Central memory CD8-positive, alpha-beta T cell (primary cell): Measurements from ENCODE around the gene MOG.
A peak's percentile ranks its signal among the peaks of the same experiment; 100 is the strongest.

Experiments used
- ATAC-seq: fragments of 150-1000 bp; cut with Tn5 transposase; replicated peaks from 2 replicates; pipeline ENCODE4 v1.10.0; 2022; ENCODE audit warnings: mild to moderate bottlenecking, moderate FRiP score, moderate number of reproducible peaks; ENCODE audit not compliant: poor library complexity, severe bottlenecking; ENCODE audit errors: extremely low read depth
- DNase-seq, 2 donors: peaks; one replicate each; pipeline ENCODE4 v3.0.0; 2021; ENCODE audit warnings: low spot score in 2 of 2
- H3K27ac Mint-ChIP-seq: one replicate; pipeline ENCODE4 v1.8.0; 2022; ENCODE audit warnings: low read depth, mild to moderate bottlenecking, moderate library complexity, mixed read lengths
- H3K27me3 Mint-ChIP-seq: one replicate; pipeline ENCODE4 v1.8.0; 2022; ENCODE audit warnings: mixed read lengths
- H3K36me3 Mint-ChIP-seq: one replicate; pipeline ENCODE4 v1.8.0; 2022; ENCODE audit warnings: mild to moderate bottlenecking, moderate library complexity, mixed read lengths; ENCODE audit not compliant: insufficient read depth
- H3K4me1 Mint-ChIP-seq: one replicate; pipeline ENCODE4 v1.8.0; 2022; ENCODE audit warnings: mixed read lengths
- H3K4me3 Mint-ChIP-seq: one replicate; pipeline ENCODE4 v1.8.0; 2022; ENCODE audit warnings: mild to moderate bottlenecking, moderate library complexity, mixed read lengths
- H3K9me3 Mint-ChIP-seq: one replicate; pipeline ENCODE4 v1.8.0; 2022; ENCODE audit warnings: mixed read lengths

Gene MOG

GRCh38 chr6:29656798-29657197, at the start of gene MOG:
MOG (plus strand) TSS chr6:29657092; CDS start chr6:29657210, 118 bp downstream.
- H3K4me1 Mint-ChIP-seq, result no peaks in the 10 kb centered on the region
- H3K36me3 Mint-ChIP-seq, result no peaks in the 10 kb centered on the region
- H3K4me3 Mint-ChIP-seq, result no peak within 1 kb of the TSS
- DNase-seq (no peak), ATAC-seq (no peak)
- no peak within 1 kb of the TSS for H3K27ac Mint-ChIP-seq
- H3K9me3 Mint-ChIP-seq, result no peaks in the 10 kb centered on the region
- H3K27me3 Mint-ChIP-seq, result peaks cover 67% of the 10 kb centered on the region

DNA sequence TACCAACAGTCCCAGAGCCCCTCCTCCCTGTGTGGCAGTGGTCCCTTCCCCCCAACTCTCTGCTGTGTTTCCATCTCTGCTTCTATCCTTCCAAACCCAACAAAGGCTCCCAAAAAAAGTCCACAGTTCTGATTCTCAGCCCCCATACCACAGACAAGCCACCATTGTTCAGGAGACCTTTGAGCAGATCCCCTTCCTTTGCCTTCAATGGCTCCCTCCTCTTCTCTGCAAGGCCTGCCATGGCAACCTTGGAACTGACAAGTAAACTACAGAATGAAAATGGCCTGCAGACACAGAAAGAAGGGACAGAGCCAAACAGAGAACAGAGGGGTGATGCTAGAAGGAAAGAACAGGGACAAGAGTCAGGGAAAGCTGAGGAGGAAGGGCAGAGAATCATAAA, 48.8 kb upstream of the MOG start:
- Mint-ChIP-seq H3K4me1 (no peaks in the 10 kb centered on the region), H3K36me3 (peaks cover 3% of the 10 kb centered on the region), H3K27me3 (no peaks in the 10 kb centered on the region), H3K27ac (no peak overlapping the region), H3K9me3 (no peaks in the 10 kb centered on the region), H3K4me3 (no peak overlapping the region)
- no peak for DNase-seq
- ATAC-seq, result no peak

GRCh38 chr6:29610540-29610939, 46.4 kb upstream of the MOG start:
- Mint-ChIP-seq H3K36me3 (peaks cover 3% of the 10 kb centered on the region), H3K4me3 (no peak overlapping the region), H3K9me3 (no peaks in the 10 kb centered on the region), H3K27ac (no peak overlapping the region), H3K4me1 (no peaks in the 10 kb centered on the region), H3K27me3 (no peaks in the 10 kb centered on the region)
- DNase-seq (no peak), ATAC-seq (no peak)

GRCh38 chr6:29611426-29611825, 45.5 kb upstream of the MOG start:
- no peak for ATAC-seq
- H3K36me3 Mint-ChIP-seq, result peaks cover 3% of the 10 kb centered on the region
- no peaks in the 10 kb centered on the region for H3K9me3 Mint-ChIP-seq
- H3K4me3 Mint-ChIP-seq, result no peak overlapping the region
- no peak overlapping the region for H3K27ac Mint-ChIP-seq
- no peak for DNase-seq
- H3K27me3 Mint-ChIP-seq, result no peaks in the 10 kb centered on the region
- H3K4me1 Mint-ChIP-seq, result no peaks in the 10 kb centered on the region

DNA sequence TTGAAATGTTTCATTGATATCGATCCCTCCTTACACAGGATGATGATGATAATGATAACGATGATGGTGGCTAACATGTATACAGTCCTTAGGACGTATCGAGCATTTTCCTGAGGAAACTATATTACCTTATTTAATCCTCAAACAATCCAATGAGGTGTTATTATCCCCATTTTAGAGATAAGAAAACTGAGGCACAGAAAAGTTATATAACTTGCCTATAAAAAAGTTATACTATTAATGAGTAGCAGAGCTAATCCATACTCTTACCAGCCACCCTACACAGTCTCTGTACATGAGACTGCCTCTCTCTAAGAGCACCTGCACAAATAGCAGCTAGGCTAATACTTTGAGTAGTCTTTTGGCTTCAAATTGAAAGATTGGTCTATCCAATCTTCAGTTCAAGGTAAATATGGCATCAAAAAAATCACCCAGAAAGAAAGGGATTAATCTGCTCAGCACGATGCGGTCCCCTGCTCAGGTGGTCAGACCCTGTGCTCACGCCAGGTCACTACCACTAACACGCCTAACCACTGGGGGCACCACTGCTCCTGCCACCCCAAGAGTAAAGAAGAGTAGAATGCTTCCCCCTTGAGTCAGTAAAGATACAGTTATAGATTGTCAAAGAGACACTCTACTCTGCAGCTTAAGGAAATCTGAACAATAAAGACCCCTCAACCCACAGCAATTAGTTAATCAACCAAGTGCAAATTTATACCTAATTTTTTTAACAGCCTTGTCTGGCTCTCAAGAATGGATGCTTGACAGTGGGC, 38.9 kb upstream of the MOG start:
- Mint-ChIP-seq H3K27me3 (no peaks in the 10 kb centered on the region), H3K27ac (no peak overlapping the region), H3K9me3 (no peaks in the 10 kb centered on the region), H3K4me3 (no peak overlapping the region), H3K36me3 (peaks cover 2% of the 10 kb centered on the region), H3K4me1 (no peaks in the 10 kb centered on the region)
- DNase-seq, result no peak
- no peak for ATAC-seq

DNA sequence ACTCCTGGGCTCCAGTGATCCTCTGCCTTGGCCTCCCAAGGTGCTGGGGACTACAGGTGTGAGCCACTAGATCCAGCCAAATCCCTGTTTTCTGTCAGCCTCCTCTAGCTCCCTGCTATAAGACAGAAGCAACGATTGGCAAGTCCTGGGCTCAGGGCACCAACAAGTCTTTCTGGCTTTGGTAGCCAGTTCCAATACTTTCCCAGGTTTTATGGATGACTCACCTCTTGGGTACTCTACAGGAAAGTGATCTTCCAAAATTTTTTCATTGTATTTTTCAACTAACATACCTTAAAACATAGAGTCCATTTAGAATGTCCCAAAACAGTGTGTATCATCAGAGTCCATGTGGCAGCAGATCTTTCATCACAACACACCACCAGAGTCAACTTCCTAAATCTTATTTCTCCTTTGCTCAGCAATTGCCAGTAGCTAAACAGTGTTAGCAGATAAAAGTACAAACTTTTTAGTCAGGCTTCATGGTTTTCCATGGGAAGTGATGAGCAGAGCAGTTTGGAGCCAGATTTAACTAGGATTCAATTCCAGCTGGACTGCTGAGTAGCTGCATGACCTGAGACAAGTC, 37.2 kb upstream of the MOG start:
- DNase-seq, result no peak
- ATAC-seq, result no peak
- Mint-ChIP-seq H3K4me3 (no peak overlapping the region), H3K27me3 (no peaks in the 10 kb centered on the region), H3K36me3 (peaks cover 4% of the 10 kb centered on the region), H3K4me1 (no peaks in the 10 kb centered on the region), H3K27ac (no peak overlapping the region), H3K9me3 (no peaks in the 10 kb centered on the region)

DNA sequence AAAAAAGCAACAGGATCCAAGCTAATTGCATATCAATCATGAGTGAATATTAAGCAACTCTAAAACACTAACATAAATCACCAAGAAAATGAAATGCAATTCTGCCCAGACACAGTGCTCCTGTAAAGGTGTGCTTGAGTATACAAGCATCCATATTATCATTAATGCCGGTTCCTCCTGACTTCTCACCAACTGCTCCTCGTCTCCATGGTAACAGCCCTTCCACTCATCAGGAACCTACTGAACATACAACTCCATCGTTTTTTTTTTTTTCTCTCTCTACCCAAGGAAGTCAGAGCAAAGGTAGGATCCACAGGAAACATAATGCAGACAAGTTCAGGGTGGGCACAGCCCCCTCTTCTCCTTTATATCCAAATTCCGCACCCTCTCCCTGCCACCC, 36.3 kb upstream of the MOG start:
- no peak overlapping the region for H3K4me3 Mint-ChIP-seq
- H3K27me3 Mint-ChIP-seq, result no peaks in the 10 kb centered on the region
- DNase-seq (no peak), ATAC-seq (no peak)
- peaks cover 4% of the 10 kb centered on the region for H3K36me3 Mint-ChIP-seq
- no peaks in the 10 kb centered on the region for H3K4me1 Mint-ChIP-seq
- no peak overlapping the region for H3K27ac Mint-ChIP-seq
- H3K9me3 Mint-ChIP-seq, result no peaks in the 10 kb centered on the region

DNA sequence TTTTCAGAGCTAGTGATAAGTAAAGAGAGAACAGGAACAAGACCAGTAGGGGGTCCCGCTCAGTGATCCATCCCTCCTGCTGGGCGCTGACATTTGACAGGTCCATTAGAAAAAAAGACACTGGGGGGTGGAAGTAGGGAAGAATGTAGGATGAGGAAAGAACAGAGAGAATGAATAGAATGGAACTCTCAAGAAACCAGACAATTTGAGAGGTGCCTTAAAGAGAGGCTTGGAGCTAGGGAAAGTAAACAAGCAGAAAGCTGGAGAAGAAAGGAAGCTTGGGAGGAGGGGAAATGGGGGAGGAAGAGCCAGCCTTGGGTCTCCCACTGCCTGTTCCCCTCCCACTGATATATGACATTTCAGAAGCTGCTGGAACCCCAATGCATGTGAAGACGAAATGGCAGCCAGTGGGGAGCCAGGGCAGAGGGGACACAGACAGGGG, 32.4 kb upstream of the MOG start:
- Mint-ChIP-seq H3K27me3 (peaks cover 1% of the 10 kb centered on the region), H3K4me1 (peaks cover 12% of the 10 kb centered on the region), H3K27ac (no peak overlapping the region), H3K36me3 (peaks cover 4% of the 10 kb centered on the region), H3K4me3 (no peak overlapping the region), H3K9me3 (no peaks in the 10 kb centered on the region)
- ATAC-seq (no peak), DNase-seq (no peak)

DNA sequence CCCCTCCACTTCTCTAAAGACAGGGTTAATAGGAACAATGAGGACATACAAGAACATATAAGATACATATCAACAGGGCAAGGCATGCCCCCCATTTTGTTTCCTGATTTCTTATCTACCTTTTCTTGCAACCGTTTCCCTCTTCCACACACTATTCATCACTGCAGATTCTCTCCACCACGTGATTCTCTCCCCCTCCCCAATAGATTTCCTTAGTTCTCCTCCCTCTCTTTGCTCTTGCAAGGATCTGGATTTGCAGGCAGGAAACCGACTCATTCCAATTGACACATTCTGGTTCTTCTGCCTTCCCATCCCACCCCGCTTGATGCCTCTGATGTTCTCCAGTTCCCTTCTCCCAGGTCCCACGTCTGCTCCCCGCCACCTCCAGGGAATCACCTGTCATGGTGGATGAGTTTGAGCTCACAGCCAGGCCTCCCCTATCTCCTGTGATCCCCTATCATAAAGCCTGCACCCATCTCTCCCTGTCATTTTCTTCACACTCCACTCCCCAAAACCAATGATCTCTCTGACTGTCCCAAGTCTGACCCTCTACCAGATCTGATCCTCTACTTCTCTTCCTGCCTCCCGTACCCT, 31.5 kb upstream of the MOG start:
- ATAC-seq, result no peak
- DNase-seq, result no peak
- Mint-ChIP-seq H3K4me1 (peaks cover 12% of the 10 kb centered on the region), H3K27me3 (peaks cover 10% of the 10 kb centered on the region), H3K27ac (no peak overlapping the region), H3K4me3 (no peak overlapping the region), H3K9me3 (no peaks in the 10 kb centered on the region), H3K36me3 (peaks cover 4% of the 10 kb centered on the region)

- no peak overlapping the region for H3K27ac Mint-ChIP-seq
- H3K9me3 Mint-ChIP-seq, result no peaks in the 10 kb centered on the region
- H3K4me3 Mint-ChIP-seq, result peak overlapping the region; percentile 77
- H3K27me3 Mint-ChIP-seq, result peaks cover 25% of the 10 kb centered on the region
- peaks cover 4% of the 10 kb centered on the region for H3K36me3 Mint-ChIP-seq
- ATAC-seq, result no peak
- DNase-seq, result no peak
- H3K4me1 Mint-ChIP-seq, result peaks cover 24% of the 10 kb centered on the region
Measured at GRCh38 chr6:29626948-29627754, 29.7 kb upstream of the MOG start.

GRCh38 chr6:29627755-29628418, 29.0 kb upstream of the MOG start:
- Mint-ChIP-seq H3K27ac (peak overlapping the region; percentile 6), H3K27me3 (peaks cover 28% of the 10 kb centered on the region)

More at GRCh38 chr6:29627755-29628418, 29.0 kb upstream of the MOG start:
- no peaks in the 10 kb centered on the region for H3K9me3 Mint-ChIP-seq
- H3K36me3 Mint-ChIP-seq, result peaks cover 4% of the 10 kb centered on the region
- no peak for DNase-seq
- peak overlapping the region; percentile 77 for H3K4me3 Mint-ChIP-seq
- ATAC-seq, result peak; percentile 15
- peaks cover 26% of the 10 kb centered on the region for H3K4me1 Mint-ChIP-seq
